GM19238 (cell line): ENCODE results near the gene CC2D2B.
"Not testable (repeated sequence)": the region's sequence is repeated elsewhere in the genome, so short reads cannot be mapped to it uniquely, and the experiment has no call there.

Experiments used
- DNase-seq: peaks from one replicate; pipeline ENCODE4 v3.0.0; 2011; ENCODE audit warnings: low spot score; ENCODE audit not compliant: insufficient read length

Gene CC2D2B

DNA sequence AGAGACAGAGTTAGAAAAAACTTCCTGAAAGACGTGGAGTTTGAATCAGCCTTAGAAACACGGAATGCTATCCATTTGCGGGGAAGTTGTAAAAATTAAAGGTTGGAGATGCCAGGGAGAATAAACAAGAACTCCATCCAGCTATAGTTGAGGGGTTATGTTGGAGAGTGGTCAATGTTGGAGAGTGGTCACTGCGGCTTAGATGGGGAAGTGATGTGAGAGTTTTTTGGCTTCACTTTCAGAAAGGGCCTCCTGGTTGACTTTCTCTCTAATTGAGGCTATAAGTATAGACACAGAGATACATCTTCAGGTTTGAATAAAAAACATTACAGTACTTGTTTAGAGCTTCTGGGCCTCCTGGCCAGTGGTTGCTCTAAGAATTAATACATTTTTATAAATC lies 675 bp downstream of the CC2D2B start:
- no peak for DNase-seq

DNA sequence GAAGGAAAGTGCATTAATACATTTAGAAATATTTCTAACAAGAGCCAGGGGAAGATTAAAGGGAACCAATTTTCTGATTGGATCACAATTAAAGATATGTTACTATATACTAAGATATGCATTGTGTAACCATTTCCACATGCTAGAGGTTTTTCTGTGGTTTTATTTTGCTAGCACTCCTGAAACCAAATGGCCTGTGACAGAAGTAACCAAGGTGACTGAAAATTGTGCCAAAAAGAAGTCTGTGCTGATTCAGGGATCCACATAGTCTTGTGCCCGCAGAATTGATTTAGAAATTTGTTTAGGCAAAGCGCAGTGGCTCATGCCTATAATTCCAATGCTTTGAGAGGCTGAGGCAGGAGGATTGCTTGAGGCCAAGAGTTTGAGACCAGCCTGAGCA lies 1.8 kb downstream of the CC2D2B start:
- no peak for DNase-seq

DNA sequence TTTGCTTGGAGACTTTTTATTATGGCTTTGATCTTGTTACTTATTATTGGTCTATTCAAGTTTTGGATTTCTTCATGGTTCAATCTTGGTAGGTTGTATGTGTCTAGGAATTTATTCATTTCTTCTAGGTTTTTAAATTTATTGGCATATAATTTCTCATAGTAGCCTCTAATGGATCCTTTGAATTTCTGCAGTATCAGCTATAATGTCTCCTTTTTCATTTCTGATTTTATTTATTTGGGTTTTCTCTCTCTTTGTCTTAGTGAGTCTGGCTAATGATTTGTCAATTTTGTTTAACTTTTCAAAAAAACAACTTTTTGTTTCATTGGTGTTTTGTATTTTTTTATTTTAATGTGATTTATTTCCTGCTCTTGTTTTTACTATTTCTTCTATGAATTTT lies 8.3 kb downstream of the CC2D2B start:
- not testable (repeated sequence) for DNase-seq

DNA sequence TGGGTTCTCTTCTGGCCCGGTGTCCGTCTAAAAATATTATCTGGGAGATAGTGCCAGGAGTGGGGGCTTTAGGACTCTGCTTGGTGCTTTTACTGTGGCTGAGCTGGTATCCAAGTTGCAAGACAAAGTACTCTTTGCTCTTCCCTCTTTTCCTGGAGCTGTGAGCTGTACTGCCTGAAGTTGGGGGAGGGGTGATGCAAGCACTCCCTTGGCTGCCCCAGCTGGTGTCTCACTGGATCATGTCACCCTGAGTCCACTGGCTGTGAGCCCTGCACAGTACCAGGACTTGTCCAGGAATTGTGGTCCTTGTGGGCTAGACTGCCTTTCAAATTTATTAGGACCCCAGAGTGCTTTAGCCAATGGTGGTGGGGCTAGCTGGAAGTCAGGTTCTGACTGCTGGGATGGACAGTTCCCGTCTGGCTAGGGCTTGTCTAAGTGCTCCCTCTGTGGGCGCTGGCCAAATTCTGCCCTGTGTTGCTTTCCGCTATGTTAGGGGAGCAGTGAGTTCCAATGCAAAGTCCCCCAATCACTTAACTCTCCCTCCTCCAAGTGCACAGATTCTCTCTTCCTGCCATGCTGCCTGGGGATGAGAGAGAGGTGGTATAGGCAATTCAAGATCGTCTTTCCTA lies 13.1 kb downstream of the CC2D2B start:
- DNase-seq, result no peak

DNA sequence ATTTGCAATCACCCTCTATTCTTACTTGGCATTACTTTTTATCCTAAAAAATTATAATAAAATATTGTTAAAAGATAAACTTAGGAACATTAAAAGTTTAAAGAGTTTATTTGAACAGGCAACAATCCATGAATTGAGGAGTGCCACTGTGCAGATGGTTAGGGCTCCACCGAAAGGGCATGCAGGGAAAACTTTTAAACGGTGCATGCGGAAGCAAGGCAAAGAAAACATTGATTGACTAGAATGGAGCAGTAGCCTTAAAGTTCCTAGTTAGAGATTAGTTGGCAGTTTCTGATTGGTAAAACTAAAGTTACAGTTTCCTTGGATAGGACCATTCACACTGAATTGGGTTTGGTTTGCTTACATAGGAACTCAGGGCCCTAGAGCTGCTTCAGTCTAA lies 17.3 kb downstream of the CC2D2B start:
- no peak for DNase-seq

DNA sequence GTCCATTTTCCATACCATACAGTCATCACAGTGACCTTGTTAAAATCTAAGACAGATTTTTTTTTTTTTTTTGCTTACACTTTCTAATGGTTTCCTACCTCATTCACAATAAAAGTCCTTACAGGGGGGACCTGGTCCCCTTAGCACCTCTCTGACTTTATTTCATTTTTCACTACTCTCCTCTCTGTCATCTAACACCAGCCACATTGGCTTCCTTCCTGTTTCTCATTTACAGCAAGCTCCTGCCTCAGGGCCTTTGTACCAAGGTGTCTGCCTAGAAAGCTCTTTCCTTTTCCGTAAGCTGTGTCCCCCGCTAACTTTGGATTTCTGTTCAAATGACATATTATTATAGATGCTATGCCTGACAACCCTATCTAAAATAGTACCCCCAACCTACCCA lies 27.7 kb downstream of the CC2D2B start:
- DNase-seq, result no peak

DNA sequence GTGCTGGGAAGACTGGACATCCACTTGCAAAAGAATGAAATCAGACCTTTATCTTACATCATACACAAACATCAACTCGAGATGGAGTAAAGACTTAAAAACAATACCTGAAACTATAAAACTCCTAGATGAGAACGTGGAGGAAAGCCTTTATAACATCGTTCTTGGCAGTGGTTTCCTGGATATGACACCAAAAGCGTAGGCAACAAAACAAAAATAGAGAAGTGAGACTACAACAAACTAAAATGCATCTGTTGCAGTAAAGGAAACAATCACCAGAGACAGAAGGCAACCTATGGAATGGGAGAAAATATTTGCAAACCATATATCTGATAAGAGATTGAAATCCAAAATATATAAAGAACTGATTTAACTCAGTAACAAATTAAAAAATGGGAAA lies 33.3 kb downstream of the CC2D2B start:
- no peak for DNase-seq

DNA sequence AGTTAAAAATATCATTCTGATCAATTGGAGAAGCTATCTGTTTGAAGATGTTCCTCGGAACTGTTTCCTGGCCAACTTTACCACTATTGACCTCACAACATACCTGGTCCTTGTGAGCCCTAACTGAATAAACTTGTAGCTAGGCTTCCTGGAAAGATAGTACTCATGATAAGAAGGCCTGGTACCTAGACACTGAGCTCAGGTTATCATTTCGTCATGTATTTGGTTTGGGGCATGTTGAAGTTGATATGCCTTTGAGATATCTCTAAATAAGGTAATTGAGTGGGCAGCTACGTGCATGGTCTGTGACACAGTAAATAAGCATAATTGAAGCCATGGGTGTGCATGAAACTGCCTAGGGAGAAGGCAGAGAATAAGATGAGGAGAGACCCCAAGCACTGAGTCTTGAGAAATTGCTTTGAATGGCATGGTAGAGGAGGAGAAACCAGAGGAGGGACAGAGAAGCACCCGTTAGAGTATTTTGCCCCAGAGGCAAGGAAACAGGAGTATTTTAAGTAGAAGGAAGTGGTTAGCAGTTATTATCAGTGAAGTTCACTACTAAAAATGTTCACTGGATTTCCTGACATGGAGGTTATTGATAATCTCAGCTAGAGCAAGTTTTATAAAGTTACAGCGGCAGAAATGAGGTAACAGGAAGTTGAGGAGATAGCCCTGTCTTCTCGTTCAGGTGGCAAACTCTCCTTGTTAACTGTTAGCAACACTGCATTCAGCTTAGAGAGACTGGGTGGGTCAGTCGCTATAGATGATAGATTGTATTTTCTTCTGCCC lies 55.6 kb downstream of the CC2D2B start:
- DNase-seq, result no peak

DNA sequence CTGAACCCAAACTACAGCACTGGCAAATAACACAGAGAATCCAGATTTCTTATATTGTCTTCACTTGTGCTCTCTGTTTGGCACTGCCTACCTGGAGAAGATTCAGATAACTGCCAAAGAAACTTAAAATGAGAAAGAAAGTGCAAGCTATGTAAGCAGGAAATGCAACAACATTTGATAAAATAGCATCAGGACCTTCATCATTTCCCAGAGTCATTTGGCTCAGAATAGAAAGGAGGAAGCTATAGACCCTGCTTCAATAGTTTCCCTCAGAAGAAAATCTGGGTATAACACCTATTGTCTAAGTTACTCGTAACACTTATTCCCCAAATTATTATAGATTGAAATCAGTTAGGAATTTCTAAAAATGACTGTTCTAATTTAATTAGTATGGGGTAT lies 56.2 kb downstream of the CC2D2B start:
- DNase-seq, result no peak

DNA sequence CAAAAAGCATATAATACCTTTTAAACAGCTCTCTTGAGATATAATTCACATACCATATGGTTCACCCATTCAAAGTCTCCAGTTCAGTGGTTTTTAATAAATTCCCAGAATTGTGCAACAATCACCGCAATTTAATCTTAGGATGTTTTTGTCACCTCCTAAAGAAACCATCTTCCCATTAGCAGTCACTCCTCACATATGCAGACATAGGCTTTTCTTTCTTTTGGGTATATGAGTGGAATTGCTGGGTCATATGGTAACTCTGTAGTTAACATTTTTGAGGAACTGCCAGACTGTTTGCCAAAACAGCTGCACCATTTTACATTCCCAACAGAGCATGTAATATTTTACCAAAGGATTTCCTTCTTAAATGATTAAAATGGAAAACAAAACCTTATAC lies 57.0 kb downstream of the CC2D2B start:
- no peak for DNase-seq

DNA sequence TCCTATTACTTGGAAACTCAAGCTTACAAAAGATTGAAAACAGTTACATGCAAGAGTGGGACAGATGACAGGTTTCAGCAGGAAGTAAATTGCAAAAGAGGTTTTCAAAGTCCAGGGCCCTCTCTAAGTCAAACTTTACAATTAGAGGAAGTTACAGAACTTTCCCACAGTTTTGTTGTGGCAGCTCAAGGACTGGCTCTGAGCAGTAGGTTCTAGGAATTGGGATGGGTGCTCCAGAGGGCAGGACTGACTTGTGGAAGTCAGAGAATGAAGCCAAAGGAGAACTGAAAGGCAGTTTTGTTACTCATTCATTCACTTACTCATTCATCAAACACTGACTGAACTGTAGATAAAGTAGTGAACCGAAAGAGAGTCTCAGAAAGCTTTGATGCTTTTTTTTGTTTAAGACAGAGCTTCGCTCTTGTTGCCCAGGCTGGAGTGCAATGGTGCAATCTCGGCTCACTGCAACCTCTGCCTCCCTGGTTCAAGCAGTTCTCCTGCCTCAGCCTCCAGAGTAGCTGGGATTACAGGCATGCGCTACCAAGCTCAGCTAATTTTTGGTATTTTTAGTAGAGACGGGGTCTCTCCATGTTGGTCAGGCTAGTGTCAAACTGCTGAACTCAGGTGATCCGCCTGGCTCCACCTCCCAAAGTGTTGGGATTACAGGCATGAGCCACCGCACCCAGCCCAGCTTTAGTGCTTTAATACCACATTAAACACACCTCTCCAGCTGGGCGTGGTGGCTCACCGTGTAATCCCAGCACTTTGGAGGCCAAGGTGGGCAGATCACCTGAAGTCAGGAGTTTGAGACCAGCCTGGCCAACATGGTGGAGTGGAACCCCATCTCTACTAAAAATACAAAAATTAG lies 68.8 kb downstream of the CC2D2B start:
- no peak for DNase-seq

DNA sequence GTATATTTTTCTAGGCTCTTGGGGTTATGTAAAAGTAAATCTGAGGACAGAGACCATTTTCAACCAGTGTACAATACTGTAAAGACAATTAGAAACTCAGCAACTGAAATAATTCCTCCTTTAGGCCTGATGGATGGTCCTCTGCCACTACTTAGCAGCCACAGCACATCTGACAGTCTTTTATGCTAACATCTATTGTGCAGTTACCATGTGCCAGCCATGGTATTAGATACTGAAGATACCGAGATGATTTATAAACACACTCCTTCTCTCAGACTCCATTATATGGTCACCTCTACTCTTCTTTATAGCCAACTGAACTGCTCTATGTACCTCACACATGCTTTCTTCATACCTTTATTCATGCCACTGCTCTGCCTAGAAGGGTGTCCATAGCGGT lies 74.4 kb downstream of the CC2D2B start:
- no peak for DNase-seq

DNA sequence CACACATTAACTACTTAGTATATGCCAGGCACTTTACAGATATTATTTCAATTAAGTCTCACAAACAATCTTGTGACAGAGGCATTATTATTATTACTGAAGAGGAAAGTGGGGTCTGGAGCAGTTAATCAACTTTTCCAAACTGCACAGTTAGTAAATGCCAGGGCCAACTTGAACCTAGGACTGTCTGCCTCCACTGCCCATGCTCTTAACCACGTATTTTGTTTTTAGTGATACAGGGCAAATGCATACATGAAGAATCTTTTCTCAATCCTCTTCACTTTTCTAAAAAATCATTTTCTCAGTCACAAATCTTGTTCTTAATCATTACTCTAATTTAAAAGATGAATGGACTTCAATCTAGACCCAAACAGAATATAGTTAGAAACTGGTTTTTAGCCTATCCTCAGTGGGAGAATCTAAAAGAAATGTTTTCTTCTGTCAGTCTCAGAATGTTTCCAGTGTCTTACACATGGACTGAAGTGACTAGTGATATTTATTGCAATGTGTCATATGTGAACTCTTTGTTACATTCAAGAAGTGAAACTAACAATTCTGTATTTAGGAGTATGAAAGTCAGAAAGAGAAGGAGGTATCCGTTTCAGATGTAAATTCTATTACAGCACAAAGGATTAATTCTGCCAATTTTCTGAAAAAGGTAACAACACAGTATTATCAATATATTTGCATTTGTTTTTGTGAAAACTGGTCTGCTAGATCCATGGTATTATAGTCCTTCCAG lies 80.1 kb downstream of the CC2D2B start:
- no peak for DNase-seq

DNA sequence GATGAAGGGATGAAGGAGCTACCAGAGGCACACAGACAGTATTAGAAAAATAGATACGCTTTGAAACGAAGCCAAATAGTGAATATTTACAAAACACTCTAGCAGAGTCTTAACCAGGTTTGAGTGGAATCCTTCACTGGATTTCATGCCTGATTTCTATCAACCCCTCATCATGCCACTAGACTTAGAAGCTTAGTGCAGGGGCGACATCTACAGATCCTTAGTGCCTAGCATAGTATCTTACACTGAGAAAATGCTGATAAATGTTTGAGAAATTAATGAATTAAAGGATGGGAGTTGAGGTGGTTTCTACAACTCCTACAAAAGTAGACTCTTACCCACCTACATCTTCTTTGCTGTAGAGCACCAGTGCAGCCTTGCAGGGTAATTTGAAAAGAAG lies 80.9 kb downstream of the CC2D2B start:
- no peak for DNase-seq

DNA sequence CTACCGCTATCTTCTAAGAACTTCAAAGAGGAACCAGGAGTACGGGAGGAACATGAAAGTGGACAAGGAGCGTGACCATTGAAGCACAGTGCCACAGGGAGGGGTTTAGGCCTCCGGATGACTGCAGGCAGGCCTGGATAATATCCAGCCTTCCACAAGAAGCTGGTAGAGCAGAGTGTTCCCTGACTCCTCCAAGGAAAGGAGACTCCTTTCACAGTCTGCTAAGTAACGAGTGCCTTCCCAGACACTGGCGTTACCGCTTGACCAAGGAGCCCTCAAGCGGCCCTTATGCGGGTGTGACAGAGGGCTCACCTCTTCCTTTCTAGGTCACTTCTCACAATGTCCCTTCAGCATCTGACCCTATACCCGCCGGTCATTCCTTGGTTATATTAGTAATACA lies 86.6 kb downstream of the CC2D2B start:
- DNase-seq, result not testable (repeated sequence)

DNA sequence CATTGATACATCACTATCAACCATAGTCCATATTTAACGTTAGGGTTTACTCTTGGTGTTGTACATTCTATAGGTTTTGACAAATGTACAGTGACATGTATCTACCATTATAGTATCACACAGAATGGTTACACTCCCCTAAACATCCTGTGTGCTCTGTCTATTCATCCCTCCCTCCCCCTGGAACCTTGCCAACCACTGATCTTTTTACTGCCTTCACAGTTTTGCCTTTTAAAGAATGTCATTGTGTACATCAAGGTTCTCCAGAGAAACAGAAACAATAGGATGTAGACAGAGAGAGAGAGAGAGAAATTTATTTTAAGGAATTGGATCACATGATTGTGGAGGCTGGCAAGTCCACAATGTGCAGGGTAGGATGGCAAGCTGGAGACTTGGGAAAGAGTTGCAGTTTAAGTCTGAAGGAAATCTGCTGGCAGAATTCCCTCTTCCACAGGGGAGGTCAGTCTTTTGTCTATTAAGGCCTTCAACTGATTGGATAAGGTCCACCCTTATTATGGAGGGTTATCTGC lies 90.5 kb downstream of the CC2D2B start:
- DNase-seq, result no peak

DNA sequence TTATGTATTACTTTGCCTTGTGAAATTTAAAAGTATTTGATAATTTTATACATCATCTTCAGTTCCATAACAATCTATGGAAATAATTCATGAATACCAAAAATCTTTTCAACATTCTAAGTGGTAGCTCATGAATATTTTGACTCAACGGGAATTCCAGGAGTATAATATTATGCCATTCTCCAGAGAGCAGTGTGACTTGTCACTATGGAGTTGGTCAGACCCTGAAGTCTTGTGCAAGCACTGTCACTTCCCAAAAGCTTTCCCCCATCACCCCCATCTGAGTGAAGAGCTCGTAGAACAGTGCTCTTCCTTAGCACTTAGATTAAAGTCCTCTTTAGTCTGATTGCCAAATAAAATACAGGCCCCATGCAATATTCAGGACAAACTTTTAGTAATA lies 106.2 kb downstream of the CC2D2B start:
- DNase-seq, result no peak

DNA sequence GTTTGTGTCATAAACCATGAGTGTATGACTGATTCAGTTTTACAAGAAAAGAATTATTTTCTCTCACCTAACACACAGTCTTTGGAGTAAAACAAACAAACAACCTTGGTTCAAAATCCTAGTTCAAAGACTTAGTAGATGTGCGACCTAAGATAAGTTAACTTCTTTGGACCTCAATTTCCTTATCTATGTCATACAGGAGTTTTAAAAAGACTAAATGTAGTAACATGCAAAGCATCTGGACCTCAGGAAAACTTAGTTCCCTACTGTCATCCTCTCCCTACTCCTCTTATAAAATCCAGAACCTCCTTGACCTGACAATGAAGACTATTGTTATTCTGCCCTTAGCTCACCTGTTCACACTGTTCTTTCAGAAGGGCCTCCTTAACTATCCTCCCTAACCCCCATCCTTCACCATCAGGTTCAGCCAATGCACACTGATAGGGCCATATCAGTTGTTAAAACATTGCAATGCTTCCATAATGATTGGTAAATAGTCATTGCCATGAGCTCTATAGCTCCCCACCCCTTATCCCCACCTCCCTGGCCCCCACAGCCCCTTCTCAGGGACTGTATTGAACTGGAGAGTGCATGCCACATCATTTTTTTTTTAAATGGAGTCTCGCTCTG lies 106.8 kb downstream of the CC2D2B start:
- no peak for DNase-seq

DNA sequence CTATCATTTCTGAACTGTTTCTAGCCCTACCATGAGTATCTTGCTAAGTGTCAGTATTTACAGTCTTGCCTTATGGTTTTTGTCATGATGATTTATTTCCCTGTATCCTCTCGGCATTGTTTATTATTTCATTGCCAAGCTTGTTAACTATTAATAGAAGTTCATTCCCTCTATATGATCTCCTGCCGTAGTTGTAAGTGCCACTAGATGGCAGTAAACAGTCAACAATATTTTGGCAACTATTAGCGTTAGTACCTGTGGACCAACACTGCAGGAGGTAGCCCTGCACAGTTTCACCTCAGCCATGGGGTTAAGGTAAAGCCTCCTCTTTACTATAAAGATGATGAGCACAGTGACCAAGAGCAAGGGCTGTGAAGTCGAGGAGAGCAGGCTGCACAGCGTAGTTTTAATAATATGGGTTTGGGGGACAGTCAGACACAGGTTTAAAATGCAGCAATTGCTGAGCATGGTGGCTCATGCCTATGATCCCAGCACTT lies 109.5 kb downstream of the CC2D2B start:
- DNase-seq, result peak; percentile 22

DNA sequence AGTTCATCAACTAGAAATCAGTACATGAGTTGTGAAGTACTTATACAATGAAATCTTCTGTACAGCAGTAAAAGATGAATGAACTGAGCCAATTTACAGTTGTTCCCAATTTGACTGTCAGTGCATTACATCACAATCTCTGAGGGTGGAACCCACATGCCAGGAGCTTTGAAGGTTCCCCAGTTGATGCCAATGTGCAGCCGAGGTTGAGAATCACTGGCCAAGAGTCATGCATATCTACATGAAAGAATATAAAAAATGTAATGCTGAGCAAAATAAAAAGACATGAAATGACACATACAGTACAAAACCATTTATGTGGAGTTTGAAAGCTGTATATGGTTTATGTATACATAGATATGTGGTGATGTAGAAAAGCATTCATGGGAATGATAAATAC lies 113.6 kb downstream of the CC2D2B start:
- no peak for DNase-seq

DNA sequence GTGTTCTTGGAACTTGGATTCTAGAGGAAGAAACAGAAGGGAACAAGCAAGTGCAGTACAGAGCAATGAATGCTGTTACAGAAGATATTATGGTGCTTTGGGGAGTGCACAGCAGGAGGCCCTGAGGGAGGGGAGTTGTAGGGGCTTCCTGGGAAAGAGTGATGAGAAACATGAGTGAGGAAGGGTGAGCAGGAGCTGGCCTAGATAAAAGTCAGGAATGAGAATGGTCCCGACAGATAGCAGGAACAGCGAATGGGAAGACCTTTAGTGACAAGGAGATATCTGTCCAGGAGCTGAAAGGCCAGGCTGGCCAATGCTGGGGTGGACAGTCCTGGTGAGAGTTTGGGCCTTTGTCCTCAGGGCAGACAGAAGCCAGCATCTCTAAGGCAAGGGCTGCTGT lies 115.0 kb downstream of the CC2D2B start:
- no peak for DNase-seq
